Measurements from ENCODE around the gene ZNF804B.

- TF ChIP-seq EZH2phosphoT487 (IDR thresholded peaks at IDR 0.05) (no peak), EZH2 (IDR thresholded peaks at IDR 0.05) (no peak)
These were observed 225.8 kb downstream of the ZNF804B start for GRCh38 chr7:88985295-88985694.

All from neural progenitor cell (in vitro differentiated cells).